Measurements from ENCODE around the gene ARRB1.

DNA sequence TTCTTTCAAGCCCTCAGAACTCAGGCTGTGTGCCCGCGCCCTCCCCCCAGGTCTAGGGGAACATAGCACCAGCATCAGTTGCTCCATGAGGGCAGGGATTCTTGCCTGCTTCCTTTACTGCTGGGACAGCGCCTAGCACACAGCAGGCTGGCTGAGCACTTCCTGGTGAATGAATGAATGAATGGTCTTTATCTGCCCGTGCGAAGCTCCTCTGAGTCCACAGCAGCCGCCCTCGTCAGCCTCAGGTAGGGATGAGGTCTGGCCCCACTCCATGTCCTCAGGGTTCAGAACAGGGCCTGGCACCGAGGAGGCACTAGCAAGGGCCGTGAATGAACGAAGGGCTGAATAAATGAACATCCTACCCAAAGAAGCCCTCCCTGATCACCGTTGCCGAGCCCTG lies 27.3 kb downstream of the ARRB1 start:
- TF ChIP-seq, protein P1, sequence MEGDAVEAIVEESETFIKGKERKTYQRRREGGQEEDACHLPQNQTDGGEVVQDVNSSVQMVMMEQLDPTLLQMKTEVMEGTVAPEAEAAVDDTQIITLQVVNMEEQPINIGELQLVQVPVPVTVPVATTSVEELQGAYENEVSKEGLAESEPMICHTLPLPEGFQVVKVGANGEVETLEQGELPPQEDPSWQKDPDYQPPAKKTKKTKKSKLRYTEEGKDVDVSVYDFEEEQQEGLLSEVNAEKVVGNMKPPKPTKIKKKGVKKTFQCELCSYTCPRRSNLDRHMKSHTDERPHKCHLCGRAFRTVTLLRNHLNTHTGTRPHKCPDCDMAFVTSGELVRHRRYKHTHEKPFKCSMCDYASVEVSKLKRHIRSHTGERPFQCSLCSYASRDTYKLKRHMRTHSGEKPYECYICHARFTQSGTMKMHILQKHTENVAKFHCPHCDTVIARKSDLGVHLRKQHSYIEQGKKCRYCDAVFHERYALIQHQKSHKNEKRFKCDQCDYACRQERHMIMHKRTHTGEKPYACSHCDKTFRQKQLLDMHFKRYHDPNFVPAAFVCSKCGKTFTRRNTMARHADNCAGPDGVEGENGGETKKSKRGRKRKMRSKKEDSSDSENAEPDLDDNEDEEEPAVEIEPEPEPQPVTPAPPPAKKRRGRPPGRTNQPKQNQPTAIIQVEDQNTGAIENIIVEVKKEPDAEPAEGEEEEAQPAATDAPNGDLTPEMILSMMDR (IDR thresholded peaks at IDR 0.05), result no peak
- no peak for TF ChIP-seq POLR2A (IDR thresholded peaks at IDR 0.05)
